Mesendoderm (in vitro differentiated cells): ENCODE data around the gene ENTR1.

ENCODE experiments used
- DNase-seq: peaks from one replicate; pipeline ENCODE4 v3.0.0; 2013
- H2AK5ac ChIP-seq: 2 replicates; pipeline ENCODE4 v1.6.1; 2013; ENCODE audit warnings: low read length, inconsistent platforms
- H2BK120ac ChIP-seq: 2 replicates; pipeline ENCODE4 v1.6.1; 2013; ENCODE audit warnings: low read depth, mild to moderate bottlenecking, low read length, moderate library complexity, mixed read lengths
- H2BK15ac ChIP-seq: replicated peaks from 2 replicates; pipeline ENCODE4 v1.6.1; 2013; ENCODE audit warnings: low read depth, mild to moderate bottlenecking, moderate library complexity
- H2BK5ac ChIP-seq: 2 replicates; pipeline ENCODE4 v1.6.1; 2013; ENCODE audit warnings: low read length, inconsistent platforms
- H3K18ac ChIP-seq: 2 replicates; pipeline ENCODE4 v1.6.1; 2013; ENCODE audit warnings: mild to moderate bottlenecking, low read length, mixed read lengths
- H3K23ac ChIP-seq: one replicate; pipeline ENCODE4 v1.6.1; 2013; ENCODE audit warnings: low read length
- H3K27ac ChIP-seq: 2 replicates; pipeline ENCODE4 v1.5.1; 2013; ENCODE audit warnings: low read depth, mild to moderate bottlenecking, inconsistent platforms, low read length, moderate library complexity
- H3K27me3 ChIP-seq: 2 replicates; pipeline ENCODE4 v1.6.1; 2013; ENCODE audit warnings: low read length, control low read depth, mild to moderate bottlenecking, inconsistent platforms; ENCODE audit not compliant: insufficient read depth, poor library complexity
- H3K36me3 ChIP-seq: 2 replicates; pipeline ENCODE4 v1.6.1; 2013; ENCODE audit warnings: low read length, inconsistent platforms; ENCODE audit not compliant: control insufficient read depth, insufficient read depth
- H3K4ac ChIP-seq: one replicate; pipeline ENCODE4 v1.6.1; 2013; ENCODE audit warnings: low read depth, mild to moderate bottlenecking, low read length, moderate library complexity
- H3K4me1 ChIP-seq: 2 replicates; pipeline ENCODE4 v1.6.1; 2013; ENCODE audit warnings: low read depth, low read length, inconsistent platforms; ENCODE audit not compliant: control insufficient read depth
- H3K4me2 ChIP-seq: 2 replicates; pipeline ENCODE4 v1.6.1; 2013; ENCODE audit warnings: low read length
- H3K4me3 ChIP-seq: 2 replicates; pipeline ENCODE4 v1.5.1; 2013; ENCODE audit warnings: mild to moderate bottlenecking, low read length
- H3K56ac ChIP-seq: one replicate; pipeline ENCODE4 v1.6.1; 2013; ENCODE audit warnings: low read length
- H3K79me1 ChIP-seq: 2 replicates; pipeline ENCODE4 v1.6.1; 2013; ENCODE audit warnings: low read length, inconsistent platforms
- H3K79me2 ChIP-seq: 2 replicates; pipeline ENCODE4 v1.6.1; 2013; ENCODE audit warnings: mild to moderate bottlenecking, low read length; ENCODE audit not compliant: control insufficient read depth, insufficient read depth
- H3K9ac ChIP-seq: 2 replicates; pipeline ENCODE4 v1.6.1; 2013; ENCODE audit warnings: low read length, inconsistent platforms
- H4K5ac ChIP-seq: one replicate; pipeline ENCODE4 v1.6.1; 2013; ENCODE audit warnings: low read length
- H4K8ac ChIP-seq: one replicate; pipeline ENCODE4 v1.6.1; 2013; ENCODE audit warnings: low read depth, mild to moderate bottlenecking, control low read depth, low read length, moderate library complexity
- WGBS: extraction: QIAGEN DNeasy Blood & Tissue Kit; methylation state at CpG from one replicate; pipeline ENCODE4 v1.1.7; 2013; ENCODE audit warnings: low lambda C conversion rate, missing lambda C conversion rate; ENCODE audit not compliant: insufficient coverage; ENCODE audit errors: extremely low coverage; 5-methylcytosine and 5-hydroxymethylcytosine counted together

ENTR1 gene

GRCh38 chr9:136378170-136379002 lies 32.0 kb downstream of the ENTR1 start:
- Histone ChIP-seq H2BK15ac (no peak overlapping the region), H3K9ac (no peak overlapping the region), H3K18ac (no peak overlapping the region), H3K4me2 (no peak overlapping the region), H3K79me1 (no peaks in the 10 kb centered on the region), H4K8ac (no peak overlapping the region), H3K4me3 (no peak overlapping the region), H2BK5ac (no peak overlapping the region), H3K36me3 (peaks cover 5% of the 10 kb centered on the region), H3K4me1 (no peaks in the 10 kb centered on the region), H2AK5ac (no peak overlapping the region), H2BK120ac (no peak overlapping the region), H3K27ac (no peak overlapping the region), H3K4ac (no peak overlapping the region), H4K5ac (no peak overlapping the region), H3K27me3 (no peaks in the 10 kb centered on the region), H3K23ac (no peak overlapping the region), H3K56ac (no peak overlapping the region), H3K79me2 (no peaks in the 10 kb centered on the region)
- WGBS = no CpG with 5 or more reads among the region's 28 CpGs
- no peak for DNase-seq

GRCh38 chr9:136377341-136378169 lies 32.9 kb downstream of the ENTR1 start:
- no peak overlapping the region for H3K27ac ChIP-seq
- H3K4ac ChIP-seq = no peak overlapping the region
- H3K79me2 ChIP-seq = no peaks in the 10 kb centered on the region
- H3K4me3 ChIP-seq = no peak overlapping the region
- H3K4me2 ChIP-seq = no peak overlapping the region
- no peak overlapping the region for H4K8ac ChIP-seq
- no CpG with 5 or more reads among the region's 32 CpGs for WGBS
- no peak overlapping the region for H4K5ac ChIP-seq
- no peaks in the 10 kb centered on the region for H3K27me3 ChIP-seq
- no peak overlapping the region for H2BK120ac ChIP-seq
- H2BK5ac ChIP-seq = no peak overlapping the region
- no peak overlapping the region for H2BK15ac ChIP-seq
- H3K79me1 ChIP-seq = no peaks in the 10 kb centered on the region
- no peak for DNase-seq
- no peak overlapping the region for H3K23ac ChIP-seq
- peaks cover 2% of the 10 kb centered on the region for H3K36me3 ChIP-seq
- H3K4me1 ChIP-seq = no peaks in the 10 kb centered on the region
- no peak overlapping the region for H3K18ac ChIP-seq
- H3K9ac ChIP-seq = no peak overlapping the region
- H2AK5ac ChIP-seq = no peak overlapping the region
- H3K56ac ChIP-seq = no peak overlapping the region

- no peak overlapping the region for H2AK5ac ChIP-seq
- H3K56ac ChIP-seq = no peak overlapping the region
- no peak overlapping the region for H3K23ac ChIP-seq
- H3K4me3 ChIP-seq = no peak overlapping the region
- no peak overlapping the region for H2BK5ac ChIP-seq
- H3K79me2 ChIP-seq = no peaks in the 10 kb centered on the region
- no peak overlapping the region for H2BK15ac ChIP-seq
- no peak overlapping the region for H3K4me2 ChIP-seq
- no peak for DNase-seq
- H3K27me3 ChIP-seq = no peaks in the 10 kb centered on the region
- no peak overlapping the region for H2BK120ac ChIP-seq
- no peak overlapping the region for H4K8ac ChIP-seq
- H3K9ac ChIP-seq = no peak overlapping the region
- H3K18ac ChIP-seq = no peak overlapping the region
- H3K4ac ChIP-seq = no peak overlapping the region
- H3K36me3 ChIP-seq = peaks cover 1% of the 10 kb centered on the region
- WGBS = no CpG with 5 or more reads among the region's 8 CpGs
- H3K4me1 ChIP-seq = no peaks in the 10 kb centered on the region
- H4K5ac ChIP-seq = no peak overlapping the region
- H3K79me1 ChIP-seq = no peaks in the 10 kb centered on the region
- H3K27ac ChIP-seq = no peak overlapping the region
These were observed 34.0 kb downstream of the ENTR1 start for GRCh38 chr9:136376457-136376856.

GRCh38 chr9:136375096-136375495 lies 35.3 kb downstream of the ENTR1 start:
- Histone ChIP-seq H2AK5ac (no peak overlapping the region), H3K36me3 (peaks cover 1% of the 10 kb centered on the region), H3K23ac (no peak overlapping the region), H4K8ac (no peak overlapping the region), H3K18ac (no peak overlapping the region), H2BK120ac (no peak overlapping the region), H3K4me3 (no peak overlapping the region), H3K4me2 (no peak overlapping the region), H3K79me1 (no peaks in the 10 kb centered on the region), H2BK15ac (no peak overlapping the region), H4K5ac (no peak overlapping the region), H3K56ac (no peak overlapping the region), H2BK5ac (no peak overlapping the region), H3K4ac (no peak overlapping the region), H3K27ac (no peak overlapping the region), H3K79me2 (no peaks in the 10 kb centered on the region), H3K4me1 (no peaks in the 10 kb centered on the region), H3K9ac (no peak overlapping the region), H3K27me3 (no peaks in the 10 kb centered on the region)
- no CpG with 5 or more reads among the region's 12 CpGs for WGBS
- no peak for DNase-seq

GRCh38 chr9:136374183-136374575 lies 36.2 kb downstream of the ENTR1 start:
- no peaks in the 10 kb centered on the region for H3K79me2 ChIP-seq
- H3K18ac ChIP-seq = no peak overlapping the region
- no peak overlapping the region for H4K8ac ChIP-seq
- H2BK120ac ChIP-seq = no peak overlapping the region
- H3K9ac ChIP-seq = no peak overlapping the region
- no peak overlapping the region for H3K23ac ChIP-seq
- no peak overlapping the region for H3K4me3 ChIP-seq
- H3K4ac ChIP-seq = no peak overlapping the region
- H3K4me1 ChIP-seq = no peaks in the 10 kb centered on the region
- WGBS = no CpG with 5 or more reads among the region's 14 CpGs
- no peak overlapping the region for H3K4me2 ChIP-seq
- no peaks in the 10 kb centered on the region for H3K27me3 ChIP-seq
- H3K27ac ChIP-seq = no peak overlapping the region
- H3K56ac ChIP-seq = no peak overlapping the region
- H4K5ac ChIP-seq = no peak overlapping the region
- no peak overlapping the region for H2BK5ac ChIP-seq
- no peaks in the 10 kb centered on the region for H3K79me1 ChIP-seq
- H2AK5ac ChIP-seq = no peak overlapping the region
- DNase-seq = no peak
- H2BK15ac ChIP-seq = no peak overlapping the region
- H3K36me3 ChIP-seq = peaks cover 1% of the 10 kb centered on the region
